ENCODE measurements around the gene KLHDC4. TPM values are rescaled to one million over a fixed set of nuclear protein-coding genes. Genes with fewer than 3 reads are reported as not detected.

The KLHDC4 gene
- total and polyA plus RNA-seq, 7 donors, result 12.7 to 71.0 (median 25.5) TPM

DNA sequence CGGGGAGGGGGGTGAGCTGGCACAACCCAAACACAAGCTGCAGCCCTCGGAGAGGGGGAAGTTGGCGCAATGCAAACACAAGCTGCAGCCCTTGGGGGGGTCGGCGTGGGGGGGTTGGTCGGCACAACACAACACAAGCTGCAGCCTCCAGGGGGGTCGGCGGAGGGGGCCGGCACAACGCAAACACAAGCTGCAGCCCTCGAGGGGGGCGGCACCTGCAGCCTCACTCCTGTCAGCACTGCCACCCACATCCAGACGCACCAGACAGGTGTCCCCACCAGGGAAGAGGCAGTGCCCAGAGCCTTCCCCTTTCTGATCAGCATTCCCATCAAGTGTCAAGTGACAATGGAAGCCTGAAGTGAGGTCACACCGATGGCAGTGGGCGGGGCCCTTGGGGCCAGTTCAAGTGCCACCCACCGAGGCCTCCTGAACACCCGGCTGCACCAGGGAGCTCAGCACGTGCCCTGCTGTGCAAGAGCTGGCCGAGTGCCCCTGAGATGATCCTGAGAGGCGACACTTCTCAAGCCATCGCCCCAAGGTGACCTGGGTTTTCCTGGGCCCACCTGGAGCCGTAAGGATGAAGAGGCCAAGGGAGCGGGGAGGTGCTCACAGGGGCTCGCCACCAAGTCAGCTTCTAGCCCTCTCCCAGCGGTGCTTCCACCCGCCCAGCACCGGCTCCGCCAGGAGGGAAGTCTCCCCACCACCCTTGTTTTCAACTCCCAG, 59.3 kb downstream of the KLHDC4 start:
- WGBS, 2 donors, result 84 to 87% methylated on average over 28 of the region's 28 CpGs
- no peak overlapping the region for H3K4me3 ChIP-seq
- H3K27ac ChIP-seq, result no peak overlapping the region
- peaks cover 0 to 61% (median 21%) of the 10 kb centered on the region in 4 donors for H3K36me3 ChIP-seq
- H3K9me3 ChIP-seq, result no peaks in the 10 kb centered on the region
- H3K4me1 ChIP-seq, result no peaks in the 10 kb centered on the region
- DNase-seq, result no peak
- intact Hi-C loops (cut with DNase I), result no loop called here
- H3K27me3 ChIP-seq, result no peaks in the 10 kb centered on the region
- no peak for TF ChIP-seq POLR2A (IDR thresholded peaks at IDR 0.05)
- TF ChIP-seq, protein P1, sequence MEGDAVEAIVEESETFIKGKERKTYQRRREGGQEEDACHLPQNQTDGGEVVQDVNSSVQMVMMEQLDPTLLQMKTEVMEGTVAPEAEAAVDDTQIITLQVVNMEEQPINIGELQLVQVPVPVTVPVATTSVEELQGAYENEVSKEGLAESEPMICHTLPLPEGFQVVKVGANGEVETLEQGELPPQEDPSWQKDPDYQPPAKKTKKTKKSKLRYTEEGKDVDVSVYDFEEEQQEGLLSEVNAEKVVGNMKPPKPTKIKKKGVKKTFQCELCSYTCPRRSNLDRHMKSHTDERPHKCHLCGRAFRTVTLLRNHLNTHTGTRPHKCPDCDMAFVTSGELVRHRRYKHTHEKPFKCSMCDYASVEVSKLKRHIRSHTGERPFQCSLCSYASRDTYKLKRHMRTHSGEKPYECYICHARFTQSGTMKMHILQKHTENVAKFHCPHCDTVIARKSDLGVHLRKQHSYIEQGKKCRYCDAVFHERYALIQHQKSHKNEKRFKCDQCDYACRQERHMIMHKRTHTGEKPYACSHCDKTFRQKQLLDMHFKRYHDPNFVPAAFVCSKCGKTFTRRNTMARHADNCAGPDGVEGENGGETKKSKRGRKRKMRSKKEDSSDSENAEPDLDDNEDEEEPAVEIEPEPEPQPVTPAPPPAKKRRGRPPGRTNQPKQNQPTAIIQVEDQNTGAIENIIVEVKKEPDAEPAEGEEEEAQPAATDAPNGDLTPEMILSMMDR (IDR thresholded peaks at IDR 0.05), result no peak
- TF ChIP-seq POLR2AphosphoS5 (IDR thresholded peaks at IDR 0.05), result no peak
- TF ChIP-seq EP300 (IDR thresholded peaks at IDR 0.05), result no peak

DNA sequence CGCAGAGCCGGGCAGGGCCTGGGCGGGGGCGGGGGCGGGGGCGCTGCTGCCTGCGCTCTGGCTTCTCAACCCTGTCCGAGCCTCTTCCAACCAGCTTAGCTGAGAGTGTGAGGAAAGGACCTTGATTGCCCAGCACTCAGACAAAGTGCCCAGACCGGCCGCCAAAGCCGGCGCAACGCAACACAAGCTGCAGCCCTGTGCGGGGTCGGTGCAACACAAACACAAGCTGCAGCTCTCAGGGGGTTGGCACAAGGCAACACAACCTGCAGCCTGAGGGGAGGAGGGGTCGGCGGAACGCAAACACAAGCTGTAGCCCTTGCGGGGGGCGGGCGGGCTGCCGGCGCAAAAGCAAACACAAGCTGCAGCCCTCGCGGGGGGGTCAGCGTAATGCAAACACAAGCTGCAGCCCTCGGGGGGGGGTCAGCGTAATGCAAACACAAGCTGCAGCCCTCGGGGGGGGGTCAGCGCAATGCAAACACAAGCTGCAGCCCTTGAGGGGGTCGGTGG, 60.0 kb downstream of the KLHDC4 start:
- no peak for DNase-seq
- Histone ChIP-seq H3K9me3 (no peaks in the 10 kb centered on the region), H3K36me3 (peaks cover 0 to 55% (median 16%) of the 10 kb centered on the region in 4 donors), H3K4me3 (no peak overlapping the region), H3K27ac (no peak overlapping the region), H3K4me1 (no peaks in the 10 kb centered on the region), H3K27me3 (no peaks in the 10 kb centered on the region)
- TF ChIP-seq, protein P1 (IDR thresholded peaks at IDR 0.05), result no peak
- TF ChIP-seq POLR2AphosphoS5 (IDR thresholded peaks at IDR 0.05) (no peak), POLR2A (IDR thresholded peaks at IDR 0.05) (no peak), EP300 (IDR thresholded peaks at IDR 0.05) (no peak)
- intact Hi-C loops (cut with DNase I), result no loop called here
- WGBS, 2 donors, result 76 to 80% methylated on average over 31 of the region's 31 CpGs

DNA sequence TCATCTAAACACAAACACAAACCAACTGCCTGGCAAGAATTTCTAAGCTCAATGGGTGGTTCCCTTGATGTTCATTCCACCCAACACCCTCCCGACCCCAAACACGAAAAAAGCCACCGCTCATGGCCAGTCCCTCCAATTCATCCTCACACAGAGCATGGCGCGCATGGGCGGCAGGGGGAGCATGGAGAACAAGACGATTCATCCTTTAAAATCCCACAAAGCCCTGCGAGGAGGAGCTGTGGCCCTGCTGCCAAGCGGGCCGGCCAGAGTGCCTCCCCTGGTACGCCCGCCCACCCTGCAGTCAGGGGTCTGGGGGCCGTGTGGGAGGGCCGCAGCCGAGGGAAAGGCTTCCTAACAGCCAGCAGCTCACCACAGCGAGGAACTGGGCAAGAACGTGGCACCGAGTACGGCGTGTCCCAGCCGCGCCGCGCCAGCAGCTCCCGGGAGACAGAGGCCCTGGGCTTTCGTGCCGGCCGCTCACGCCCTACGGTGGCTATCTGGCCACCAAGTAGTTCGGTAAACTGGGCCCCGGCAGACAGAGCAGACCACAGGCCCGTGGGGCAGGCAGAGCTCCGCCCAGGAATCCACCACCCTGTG, 60.9 kb downstream of the KLHDC4 start:
- Histone ChIP-seq H3K4me1 (no peaks in the 10 kb centered on the region), H3K4me3 (no peak overlapping the region), H3K27ac (no peak overlapping the region), H3K36me3 (peaks cover 0 to 46% (median 12%) of the 10 kb centered on the region in 4 donors), H3K9me3 (no peaks in the 10 kb centered on the region), H3K27me3 (no peaks in the 10 kb centered on the region)
- no peak for DNase-seq
- intact Hi-C loops (cut with DNase I), result no loop called here
- TF ChIP-seq POLR2A (IDR thresholded peaks at IDR 0.05), result no peak
- TF ChIP-seq EP300 (IDR thresholded peaks at IDR 0.05), result no peak
- TF ChIP-seq, protein P1 (IDR thresholded peaks at IDR 0.05), result no peak
- TF ChIP-seq POLR2AphosphoS5 (IDR thresholded peaks at IDR 0.05), result no peak
- WGBS, 2 donors, result 94 to 96% methylated on average over 34 of the region's 34 CpGs

DNA sequence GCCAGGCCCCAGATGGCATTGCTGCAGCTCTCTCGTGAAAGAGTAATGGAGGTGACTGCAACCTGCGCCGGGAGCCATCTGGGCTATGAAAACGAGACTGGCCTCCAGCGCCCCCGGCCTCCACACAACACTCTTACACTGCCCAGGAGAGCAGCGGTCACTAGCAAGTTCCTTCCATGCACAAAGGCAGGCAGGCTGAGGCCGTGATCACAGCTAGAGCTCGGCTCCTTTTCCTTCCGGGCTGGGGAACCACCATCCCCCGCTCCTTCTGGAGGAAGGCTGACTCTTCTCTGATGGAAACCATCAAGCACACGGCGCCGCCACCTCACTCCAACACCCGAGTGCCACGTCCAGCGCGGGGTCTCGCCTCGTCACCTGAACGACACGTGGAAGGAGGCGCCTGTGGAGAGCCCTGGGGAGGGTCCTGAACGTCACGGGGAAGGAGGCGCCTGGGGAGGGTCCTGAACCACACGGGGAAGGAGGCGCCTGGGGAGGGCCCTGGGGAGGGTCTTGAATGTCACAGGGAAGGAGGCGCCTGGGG, 61.9 kb downstream of the KLHDC4 start:
- H3K4me1 ChIP-seq, result no peaks in the 10 kb centered on the region
- H3K9me3 ChIP-seq, result no peaks in the 10 kb centered on the region
- H3K27me3 ChIP-seq, result no peaks in the 10 kb centered on the region
- intact Hi-C loops (cut with DNase I), result no loop called here
- no peak overlapping the region for H3K27ac ChIP-seq
- peaks cover 0 to 41% (median 8%) of the 10 kb centered on the region in 4 donors for H3K36me3 ChIP-seq
- no peak overlapping the region for H3K4me3 ChIP-seq
- WGBS, 2 donors, result 89 to 95% methylated on average over 29 of the region's 29 CpGs
- no peak for DNase-seq
- TF ChIP-seq, protein P1 (IDR thresholded peaks at IDR 0.05), result no peak
- no peak for TF ChIP-seq POLR2AphosphoS5 (IDR thresholded peaks at IDR 0.05)
- no peak for TF ChIP-seq POLR2A (IDR thresholded peaks at IDR 0.05)
- TF ChIP-seq EP300 (IDR thresholded peaks at IDR 0.05), result no peak
